ENCODE results near the gene LARP4B.
A peak's percentile ranks its signal among the peaks of the same experiment; 100 is the strongest.

The LARP4B gene

GRCh38 chr10:851901-852300 lies 79.6 kb downstream of the LARP4B start:
- Histone ChIP-seq H2AFZ (ENCODE audit: low read length, unreplicated experiment) (no peak overlapping the region), H3K4me3 (ENCODE audit: low read depth, low read length) (no peak overlapping the region), H3K4me1 (ENCODE audit: control insufficient read depth, insufficient read depth, low read length, unreplicated experiment) (no peaks in the 10 kb centered on the region), H3K79me2 (ENCODE audit: control insufficient read depth, insufficient read depth, low read length, unreplicated experiment) (peaks cover 56% of the 10 kb centered on the region), H3K27me3 (ENCODE audit: insufficient read depth, low read length) (no peaks in the 10 kb centered on the region), H3K36me3 (ENCODE audit: insufficient read depth, low read length) (peaks cover 66% of the 10 kb centered on the region), H3K27ac (ENCODE audit: low read depth, low read length) (no peak overlapping the region)

GRCh38 chr10:850093-850492 lies 81.4 kb downstream of the LARP4B start:
- Histone ChIP-seq H3K27me3 (ENCODE audit: insufficient read depth, low read length) (no peaks in the 10 kb centered on the region), H3K4me1 (ENCODE audit: control insufficient read depth, insufficient read depth, low read length, unreplicated experiment) (peaks cover 12% of the 10 kb centered on the region), H3K36me3 (ENCODE audit: insufficient read depth, low read length) (peaks cover 61% of the 10 kb centered on the region), H3K79me2 (ENCODE audit: control insufficient read depth, insufficient read depth, low read length, unreplicated experiment) (peaks cover 70% of the 10 kb centered on the region), H3K4me3 (ENCODE audit: low read depth, low read length) (no peak overlapping the region), H2AFZ (ENCODE audit: low read length, unreplicated experiment) (no peak overlapping the region), H3K27ac (ENCODE audit: low read depth, low read length) (no peak overlapping the region)

GRCh38 chr10:847868-848267 lies 83.6 kb downstream of the LARP4B start:
- Histone ChIP-seq H2AFZ (ENCODE audit: low read length, unreplicated experiment) (no peak overlapping the region), H3K36me3 (ENCODE audit: insufficient read depth, low read length) (peaks cover 51% of the 10 kb centered on the region), H3K79me2 (ENCODE audit: control insufficient read depth, insufficient read depth, low read length, unreplicated experiment) (peaks cover 69% of the 10 kb centered on the region), H3K4me3 (ENCODE audit: low read depth, low read length) (no peak overlapping the region), H3K27me3 (ENCODE audit: insufficient read depth, low read length) (no peaks in the 10 kb centered on the region), H3K4me1 (ENCODE audit: control insufficient read depth, insufficient read depth, low read length, unreplicated experiment) (peaks cover 29% of the 10 kb centered on the region), H3K27ac (ENCODE audit: low read depth, low read length) (no peak overlapping the region)

GRCh38 chr10:846126-846685 lies 85.3 kb downstream of the LARP4B start:
- Histone ChIP-seq H3K4me1 (ENCODE audit: control insufficient read depth, insufficient read depth, low read length, unreplicated experiment) (peaks cover 29% of the 10 kb centered on the region), H3K27me3 (ENCODE audit: insufficient read depth, low read length) (no peaks in the 10 kb centered on the region), H3K36me3 (ENCODE audit: insufficient read depth, low read length) (peaks cover 41% of the 10 kb centered on the region), H2AFZ (ENCODE audit: low read length, unreplicated experiment) (no peak overlapping the region), H3K4me3 (ENCODE audit: low read depth, low read length) (no peak overlapping the region), H3K79me2 (ENCODE audit: control insufficient read depth, insufficient read depth, low read length, unreplicated experiment) (peaks cover 58% of the 10 kb centered on the region), H3K27ac (ENCODE audit: low read depth, low read length) (peak overlapping the region; percentile 35)

GRCh38 chr10:845526-845925 lies 86.0 kb downstream of the LARP4B start:
- no peak overlapping the region for H2AFZ ChIP-seq (ENCODE audit: low read length, unreplicated experiment)
- H3K27ac ChIP-seq (ENCODE audit: low read depth, low read length): peak overlapping the region; percentile 35
- H3K36me3 ChIP-seq (ENCODE audit: insufficient read depth, low read length): peaks cover 35% of the 10 kb centered on the region
- no peak overlapping the region for H3K4me3 ChIP-seq (ENCODE audit: low read depth, low read length)
- no peaks in the 10 kb centered on the region for H3K27me3 ChIP-seq (ENCODE audit: insufficient read depth, low read length)
- peaks cover 53% of the 10 kb centered on the region for H3K79me2 ChIP-seq (ENCODE audit: control insufficient read depth, insufficient read depth, low read length, unreplicated experiment)
- H3K4me1 ChIP-seq (ENCODE audit: control insufficient read depth, insufficient read depth, low read length, unreplicated experiment): peaks cover 29% of the 10 kb centered on the region

- H3K4me1 ChIP-seq (ENCODE audit: control insufficient read depth, insufficient read depth, low read length, unreplicated experiment): peaks cover 29% of the 10 kb centered on the region
- H3K27me3 ChIP-seq (ENCODE audit: insufficient read depth, low read length): no peaks in the 10 kb centered on the region
- H3K27ac ChIP-seq (ENCODE audit: low read depth, low read length): peak overlapping the region; percentile 38
- H3K4me3 ChIP-seq (ENCODE audit: low read depth, low read length): no peak overlapping the region
- H2AFZ ChIP-seq (ENCODE audit: low read length, unreplicated experiment): no peak overlapping the region
- H3K36me3 ChIP-seq (ENCODE audit: insufficient read depth, low read length): peaks cover 31% of the 10 kb centered on the region
- peaks cover 48% of the 10 kb centered on the region for H3K79me2 ChIP-seq (ENCODE audit: control insufficient read depth, insufficient read depth, low read length, unreplicated experiment)
Observed at GRCh38 chr10:844552-844951, 87.0 kb downstream of the LARP4B start.

- H3K36me3 ChIP-seq (ENCODE audit: insufficient read depth, low read length): peaks cover 35% of the 10 kb centered on the region
- H3K4me1 ChIP-seq (ENCODE audit: control insufficient read depth, insufficient read depth, low read length, unreplicated experiment): peaks cover 29% of the 10 kb centered on the region
- peak overlapping the region; percentile 38 for H3K27ac ChIP-seq (ENCODE audit: low read depth, low read length)
- peaks cover 48% of the 10 kb centered on the region for H3K79me2 ChIP-seq (ENCODE audit: control insufficient read depth, insufficient read depth, low read length, unreplicated experiment)
- H3K4me3 ChIP-seq (ENCODE audit: low read depth, low read length): no peak overlapping the region
- H2AFZ ChIP-seq (ENCODE audit: low read length, unreplicated experiment): no peak overlapping the region
- H3K27me3 ChIP-seq (ENCODE audit: insufficient read depth, low read length): no peaks in the 10 kb centered on the region
Observed at GRCh38 chr10:843703-844102, 87.8 kb downstream of the LARP4B start.

GRCh38 chr10:842795-843194 lies 88.7 kb downstream of the LARP4B start:
- H3K4me1 ChIP-seq (ENCODE audit: control insufficient read depth, insufficient read depth, low read length, unreplicated experiment): peaks cover 29% of the 10 kb centered on the region
- H3K4me3 ChIP-seq (ENCODE audit: low read depth, low read length): no peak overlapping the region
- no peaks in the 10 kb centered on the region for H3K27me3 ChIP-seq (ENCODE audit: insufficient read depth, low read length)
- peaks cover 55% of the 10 kb centered on the region for H3K79me2 ChIP-seq (ENCODE audit: control insufficient read depth, insufficient read depth, low read length, unreplicated experiment)
- no peak overlapping the region for H3K27ac ChIP-seq (ENCODE audit: low read depth, low read length)
- peaks cover 32% of the 10 kb centered on the region for H3K36me3 ChIP-seq (ENCODE audit: insufficient read depth, low read length)
- H2AFZ ChIP-seq (ENCODE audit: low read length, unreplicated experiment): no peak overlapping the region

GRCh38 chr10:841535-841934 lies 90.0 kb downstream of the LARP4B start:
- Histone ChIP-seq H3K79me2 (ENCODE audit: control insufficient read depth, insufficient read depth, low read length, unreplicated experiment) (peaks cover 55% of the 10 kb centered on the region), H3K27me3 (ENCODE audit: insufficient read depth, low read length) (no peaks in the 10 kb centered on the region), H3K36me3 (ENCODE audit: insufficient read depth, low read length) (peaks cover 31% of the 10 kb centered on the region)

GRCh38 chr10:839550-840205 lies 91.8 kb downstream of the LARP4B start:
- Histone ChIP-seq H3K4me1 (ENCODE audit: control insufficient read depth, insufficient read depth, low read length, unreplicated experiment) (peaks cover 12% of the 10 kb centered on the region), H3K27me3 (ENCODE audit: insufficient read depth, low read length) (no peaks in the 10 kb centered on the region), H2AFZ (ENCODE audit: low read length, unreplicated experiment) (no peak overlapping the region), H3K79me2 (ENCODE audit: control insufficient read depth, insufficient read depth, low read length, unreplicated experiment) (peaks cover 46% of the 10 kb centered on the region), H3K36me3 (ENCODE audit: insufficient read depth, low read length) (peaks cover 37% of the 10 kb centered on the region), H3K4me3 (ENCODE audit: low read depth, low read length) (no peak overlapping the region), H3K27ac (ENCODE audit: low read depth, low read length) (no peak overlapping the region)

More at GRCh38 chr10:841535-841934, 90.0 kb downstream of the LARP4B start:
- H3K4me1 ChIP-seq (ENCODE audit: control insufficient read depth, insufficient read depth, low read length, unreplicated experiment): peaks cover 29% of the 10 kb centered on the region
- H2AFZ ChIP-seq (ENCODE audit: low read length, unreplicated experiment): no peak overlapping the region
- no peak overlapping the region for H3K27ac ChIP-seq (ENCODE audit: low read depth, low read length)
- no peak overlapping the region for H3K4me3 ChIP-seq (ENCODE audit: low read depth, low read length)

GRCh38 chr10:836782-837181 lies 94.7 kb downstream of the LARP4B start:
- H3K27me3 ChIP-seq (ENCODE audit: insufficient read depth, low read length): no peaks in the 10 kb centered on the region
- no peak overlapping the region for H2AFZ ChIP-seq (ENCODE audit: low read length, unreplicated experiment)
- no peak overlapping the region for H3K4me3 ChIP-seq (ENCODE audit: low read depth, low read length)
- H3K79me2 ChIP-seq (ENCODE audit: control insufficient read depth, insufficient read depth, low read length, unreplicated experiment): peaks cover 46% of the 10 kb centered on the region
- no peaks in the 10 kb centered on the region for H3K4me1 ChIP-seq (ENCODE audit: control insufficient read depth, insufficient read depth, low read length, unreplicated experiment)
- H3K27ac ChIP-seq (ENCODE audit: low read depth, low read length): no peak overlapping the region
- peaks cover 22% of the 10 kb centered on the region for H3K36me3 ChIP-seq (ENCODE audit: insufficient read depth, low read length)
